GM12892 (cell line): ENCODE results near the gene HES4.

Experiments
- DNase-seq: peaks from one replicate; pipeline ENCODE4 v3.0.0; 2011; ENCODE audit not compliant: insufficient read length
- FAIRE-seq: peaks from 2 replicates; lab custom pipeline; 2011; peaks lifted over from hg19 to GRCh38; lab: Jason Lieb, UNC
- POLR2A ChIP-seq: IDR thresholded peaks from 2 replicates; pipeline ENCODE4 v1.6.1; 2011; ENCODE audit warnings: low read depth, low read length, control low read depth
- POLR2AphosphoS5 ChIP-seq: IDR thresholded peaks from 2 replicates; pipeline ENCODE4 v1.6.1; 2011; ENCODE audit warnings: low read depth, low read length, control low read depth
- TAF1 ChIP-seq: IDR thresholded peaks from 2 replicates; pipeline ENCODE4 v1.6.1; 2011; ENCODE audit warnings: low read depth, mild to moderate bottlenecking, control low read depth, low read length, borderline replicate concordance

The HES4 gene

GRCh38 chr1:951364-951763 lies 48.5 kb downstream of the HES4 start:
- no peak for DNase-seq
- TF ChIP-seq POLR2AphosphoS5 (no peak), POLR2A (no peak), TAF1 (no peak)
- FAIRE-seq = no peak

- no peak for DNase-seq
- TF ChIP-seq POLR2A = no peak
- no peak for TF ChIP-seq POLR2AphosphoS5
- TF ChIP-seq TAF1 = no peak
- no peak for FAIRE-seq
Observed at GRCh38 chr1:950881-951280, 49.0 kb downstream of the HES4 start.

DNA sequence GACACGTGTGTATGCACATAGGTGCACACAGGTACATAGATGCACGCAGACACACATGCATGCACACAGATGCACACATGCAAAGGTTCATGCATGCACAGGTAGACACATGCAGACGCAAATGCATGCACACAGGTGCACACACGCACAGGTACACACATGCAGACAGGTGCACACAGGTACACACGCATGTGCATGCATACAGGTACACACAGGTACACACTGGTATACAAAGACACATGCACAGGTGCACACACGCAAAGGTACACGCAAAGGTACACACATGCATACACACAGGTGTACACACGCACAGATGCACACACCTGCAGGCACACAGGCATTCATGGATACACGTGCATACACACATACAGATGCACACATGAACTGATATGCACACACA lies 49.6 kb downstream of the HES4 start:
- FAIRE-seq = no peak
- no peak for DNase-seq
- 0 out of 2 replicates have a peak, but pooled peaks have one; percentile 36 for TF ChIP-seq POLR2A
- TF ChIP-seq POLR2AphosphoS5 = no peak
- no peak for TF ChIP-seq TAF1
